HK-2 (cell line): ENCODE data around the gene DHCR7.
"Not testable (repeated sequence)": the region's sequence is repeated elsewhere in the genome, so short reads cannot be mapped to it uniquely, and the experiment has no call there.

Experiments used
- DNase-seq: peaks from one replicate; pipeline ENCODE4 v3.0.0-alpha.2; 2018; ENCODE audit not compliant: unreplicated experiment

Gene DHCR7

DNA sequence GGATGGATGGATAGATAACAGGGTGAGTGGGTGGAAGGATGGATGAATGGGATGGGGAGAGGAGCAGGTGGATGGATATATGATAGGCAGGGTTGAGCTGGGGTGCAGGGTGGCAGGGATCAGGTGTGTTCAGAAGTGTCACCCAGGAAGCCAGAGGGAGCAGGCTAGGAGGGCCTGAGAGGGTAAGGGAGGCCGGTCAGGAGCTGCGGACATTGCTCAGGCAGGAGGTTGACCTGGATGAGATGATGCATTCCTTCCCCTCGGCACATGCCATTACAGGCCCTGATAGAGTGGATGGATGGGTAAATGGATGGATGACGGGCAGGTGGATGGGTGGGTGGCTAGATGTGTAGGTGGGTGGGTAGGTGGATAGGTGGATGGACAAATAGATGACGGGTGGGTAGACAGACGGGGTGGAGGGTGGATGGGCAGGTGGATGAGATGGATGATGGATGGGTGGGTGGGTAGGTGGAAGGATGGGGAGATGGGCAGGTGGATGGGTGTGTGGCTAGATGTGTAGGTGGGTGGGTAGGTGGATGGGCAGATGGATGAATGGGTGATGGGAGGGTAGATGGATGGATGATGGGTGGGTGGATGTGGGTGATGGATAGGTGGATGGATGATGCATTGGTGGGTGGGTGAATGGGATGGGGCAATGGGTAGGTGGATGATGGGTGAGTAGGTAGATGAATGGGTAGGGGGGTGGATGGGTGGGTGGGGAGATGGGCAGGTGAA is 8.0 kb downstream of the DHCR7 start:
- no peak for DNase-seq

DNA sequence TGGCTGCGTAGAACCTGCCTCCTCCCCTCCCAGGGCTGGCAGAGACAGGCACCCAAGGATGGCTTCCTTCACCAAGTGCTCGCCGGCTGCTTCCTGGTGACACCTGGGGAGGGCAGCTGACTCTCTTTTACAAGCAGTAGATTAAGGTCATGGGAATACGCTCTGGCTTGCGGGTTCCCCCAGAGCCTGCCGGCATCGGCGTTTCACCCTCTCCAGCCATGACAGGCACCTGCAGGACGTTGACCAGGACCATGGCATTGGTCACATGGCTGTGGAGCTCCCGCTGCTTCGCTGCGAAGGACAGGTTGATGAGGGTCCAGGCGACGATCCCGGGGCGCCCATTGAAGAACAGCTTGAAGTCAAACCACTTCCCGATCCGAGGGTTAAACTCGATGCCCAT is 9.5 kb downstream of the DHCR7 start:
- DNase-seq = no peak

DNA sequence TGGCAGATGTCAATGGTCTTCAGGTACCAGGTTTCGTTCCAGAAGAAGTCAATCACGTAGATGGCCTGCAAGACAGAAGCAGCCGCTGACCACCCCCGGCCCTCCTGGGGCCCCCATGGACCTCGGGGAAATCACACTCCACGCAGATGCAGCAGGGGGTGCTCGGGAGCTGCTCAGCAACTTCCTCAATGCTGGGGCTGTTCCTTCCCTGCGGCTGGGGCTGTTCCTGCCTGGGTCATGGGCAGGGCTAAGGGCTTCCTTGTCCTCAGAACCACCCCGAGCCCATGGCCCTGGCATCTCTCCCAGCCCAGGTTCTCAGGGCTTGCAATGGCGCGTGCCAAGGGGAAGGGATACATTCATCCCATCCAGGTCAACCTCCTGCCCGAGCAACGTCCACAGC is 10.3 kb downstream of the DHCR7 start:
- no peak for DNase-seq

DNA sequence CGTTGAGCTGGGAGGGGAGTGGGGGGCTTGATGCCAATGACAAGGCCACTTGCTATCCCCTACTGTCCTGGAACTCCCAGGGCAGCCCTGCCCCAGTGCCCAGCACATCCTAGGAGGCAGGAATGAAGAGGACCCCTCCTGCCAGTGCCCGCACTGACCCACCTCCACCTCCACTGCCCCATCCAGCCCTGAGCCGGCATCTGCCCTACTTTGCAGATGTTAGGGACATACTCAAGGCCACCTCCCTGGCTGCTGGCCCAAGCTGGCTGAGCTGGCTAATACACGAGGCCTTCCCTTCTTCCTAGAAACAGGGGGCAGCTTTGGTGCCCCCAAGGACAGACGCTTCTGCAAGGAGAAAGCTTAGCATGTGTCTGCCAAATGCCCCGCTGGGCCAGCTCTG is 10.8 kb downstream of the DHCR7 start:
- DNase-seq = no peak

DNA sequence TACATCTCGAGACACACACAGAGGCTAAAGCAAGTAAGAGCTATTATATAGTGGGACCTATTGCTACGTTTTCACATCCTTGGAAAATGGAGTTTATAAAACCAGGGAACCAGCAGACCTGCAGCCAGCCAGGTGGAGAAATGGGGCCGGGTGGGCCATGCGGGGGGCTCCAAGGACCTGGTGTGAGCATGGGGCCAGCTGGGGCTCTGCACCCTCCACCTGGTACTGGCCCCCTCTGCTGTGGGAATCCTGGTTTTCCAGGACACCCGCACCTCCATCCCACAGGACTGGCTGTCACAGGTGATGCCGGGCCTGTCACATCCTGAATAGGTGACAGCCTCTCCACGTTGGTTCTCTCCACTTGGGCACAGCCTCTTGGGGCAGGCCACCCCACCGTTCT is 11.3 kb downstream of the DHCR7 start:
- no peak for DNase-seq

DNA sequence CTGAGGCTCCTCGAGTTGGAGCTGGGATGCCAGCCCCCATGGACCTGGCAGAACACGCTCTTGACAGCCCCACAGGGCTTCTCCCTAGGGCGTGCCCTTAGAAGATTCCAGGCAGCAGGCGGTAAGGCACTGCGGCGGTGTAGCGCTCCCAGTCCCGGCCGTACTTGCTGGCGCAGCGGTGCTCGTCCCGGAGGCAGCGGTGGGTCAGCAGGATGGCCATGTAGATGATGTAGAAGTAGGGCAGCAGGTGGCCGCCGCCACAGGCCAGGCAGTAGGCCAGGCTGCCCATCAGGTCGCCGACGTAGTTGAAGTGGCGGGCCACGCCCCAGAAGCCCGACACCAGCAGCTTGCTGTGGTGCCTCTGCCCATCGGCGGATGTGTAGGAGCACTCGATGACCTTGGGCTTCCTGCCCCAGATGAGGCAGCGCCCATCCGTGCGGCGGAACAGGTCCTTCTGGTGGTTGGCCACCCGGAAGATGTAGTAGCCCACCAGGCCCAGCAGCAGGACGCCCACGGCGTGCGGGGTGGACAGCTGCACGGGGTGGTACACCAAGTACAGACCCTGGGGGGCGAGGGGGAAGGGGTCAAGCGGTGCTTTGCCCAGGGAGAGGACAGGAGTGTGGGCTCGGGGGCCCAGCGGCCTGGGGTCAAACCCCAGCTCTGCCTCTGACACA is 12.8 kb downstream of the DHCR7 start:
- DNase-seq = no peak

DNA sequence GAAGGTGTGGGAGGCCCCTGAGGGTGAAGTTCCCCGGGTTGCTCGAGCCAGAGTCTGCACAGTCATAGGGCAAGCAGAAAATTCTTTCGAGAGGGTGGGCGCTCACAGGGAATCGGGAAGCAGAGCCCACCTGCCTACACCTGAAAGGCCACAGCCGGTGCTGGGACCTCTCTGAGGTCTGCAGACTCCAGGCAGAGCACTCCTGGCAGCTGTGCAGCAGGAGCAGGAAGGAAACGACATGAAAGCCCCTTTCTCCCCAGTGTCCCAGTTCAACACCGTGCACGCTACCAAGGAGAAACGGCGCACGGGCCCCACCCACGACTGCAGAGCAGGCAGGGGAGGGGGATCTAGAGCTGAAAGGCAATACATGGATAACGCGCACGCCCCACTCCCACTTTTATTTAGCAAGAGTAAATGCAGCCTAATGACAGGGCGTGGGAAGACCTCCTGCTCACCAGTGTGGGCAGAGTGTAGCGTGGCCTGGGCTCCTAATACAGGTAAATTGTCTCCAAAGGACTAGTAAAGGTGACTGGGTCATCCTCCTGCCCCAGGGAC is 13.5 kb downstream of the DHCR7 start:
- DNase-seq = no peak

DNA sequence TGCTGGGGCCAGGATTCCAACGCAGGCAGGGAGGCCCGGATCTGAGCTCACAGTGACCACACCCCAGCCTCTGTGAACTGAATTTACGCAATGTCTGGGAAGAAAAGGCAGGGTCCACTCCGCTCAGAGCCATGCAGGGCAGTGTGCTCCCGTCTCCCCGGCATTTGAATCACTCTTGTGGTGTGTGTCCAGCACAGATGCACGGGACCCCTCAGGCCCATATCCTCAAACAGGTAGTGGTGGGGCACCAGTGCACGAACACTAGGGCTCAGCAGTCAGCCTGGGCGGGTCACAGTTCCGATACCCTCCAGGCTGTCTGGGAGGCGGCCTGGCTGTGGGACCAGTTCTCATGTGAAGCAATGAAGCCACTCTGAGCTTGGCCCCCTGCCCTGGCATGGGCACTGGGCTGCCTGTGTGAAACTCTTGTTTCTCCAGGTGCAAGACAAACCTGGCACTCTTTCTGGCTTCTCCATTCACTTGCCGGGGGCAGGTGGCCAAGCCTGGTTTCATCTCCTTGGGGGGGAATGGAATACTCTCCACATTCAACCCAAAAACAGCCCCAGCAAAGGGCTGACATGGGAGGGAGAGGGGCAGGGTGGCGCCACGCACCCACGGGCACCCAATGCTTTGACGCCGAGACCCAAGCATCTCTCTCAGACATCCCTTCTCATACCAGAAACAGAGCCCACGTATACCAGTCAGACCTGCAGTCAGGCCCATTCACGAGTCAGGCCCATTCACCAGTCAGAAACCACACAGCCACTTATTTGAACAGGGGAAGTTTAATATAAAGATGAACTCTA is 14.3 kb downstream of the DHCR7 start:
- no peak for DNase-seq

DNA sequence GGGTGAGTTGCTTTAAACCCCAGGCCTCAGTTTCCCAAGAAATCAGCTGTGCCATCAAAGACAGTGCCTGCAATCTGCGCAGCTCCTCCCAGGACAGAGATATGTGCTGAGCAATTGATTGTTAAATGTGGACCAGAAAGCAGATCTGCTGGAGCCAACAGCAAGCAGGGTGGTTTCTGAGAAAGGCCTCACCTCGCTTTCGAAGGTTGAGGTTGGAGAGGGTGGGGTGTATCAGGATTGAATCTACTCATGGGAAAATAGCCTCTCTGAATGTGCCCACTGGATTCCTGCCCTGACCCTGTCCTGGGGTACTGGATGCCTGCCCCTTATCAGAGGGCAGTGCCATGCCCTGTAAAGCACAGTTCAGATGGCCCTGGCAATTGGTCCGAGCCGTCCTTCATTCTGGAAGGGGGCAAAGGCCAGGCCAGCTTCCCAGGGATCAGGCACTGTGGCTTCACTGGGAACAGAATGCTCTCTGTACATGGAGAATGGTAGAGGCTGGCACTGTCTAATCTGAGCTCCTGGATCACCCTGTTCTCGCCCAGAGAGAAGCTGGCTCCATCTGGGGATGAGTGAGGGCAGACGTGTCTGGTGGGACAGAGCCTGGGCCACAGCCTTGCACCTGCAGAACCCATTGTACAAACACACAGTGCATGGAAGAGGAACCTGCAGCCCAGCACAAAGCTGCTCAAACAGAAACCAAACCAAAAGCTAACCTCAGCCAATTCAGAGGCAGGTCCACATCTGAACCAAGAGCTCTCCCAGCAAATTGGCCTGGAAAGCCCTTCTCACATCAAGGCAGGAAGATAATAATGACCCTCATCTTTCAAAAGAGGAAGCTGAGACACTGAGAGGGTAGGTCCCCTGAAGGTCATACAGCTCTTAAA is 15.2 kb downstream of the DHCR7 start:
- no peak for DNase-seq

DNA sequence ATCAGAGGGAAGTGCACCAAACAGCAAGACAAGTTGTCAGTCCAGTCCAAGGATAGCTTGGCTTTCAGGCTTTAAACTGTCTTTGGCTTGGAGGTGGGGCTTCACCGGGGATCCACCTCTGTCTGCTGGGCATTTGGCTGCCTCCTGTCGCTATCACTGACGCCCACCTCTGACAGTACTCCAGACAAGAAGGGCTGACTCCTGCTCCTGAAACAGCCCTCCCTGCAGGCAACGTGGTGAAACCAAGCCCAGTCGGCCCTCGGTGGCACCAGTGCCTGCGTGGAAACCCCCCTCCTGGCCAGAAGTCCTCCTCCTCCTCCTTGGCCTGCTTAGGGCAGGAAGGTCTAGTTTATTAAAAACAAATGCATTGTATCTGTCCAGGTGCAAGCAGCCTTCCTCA is 16.9 kb downstream of the DHCR7 start:
- no peak for DNase-seq

DNA sequence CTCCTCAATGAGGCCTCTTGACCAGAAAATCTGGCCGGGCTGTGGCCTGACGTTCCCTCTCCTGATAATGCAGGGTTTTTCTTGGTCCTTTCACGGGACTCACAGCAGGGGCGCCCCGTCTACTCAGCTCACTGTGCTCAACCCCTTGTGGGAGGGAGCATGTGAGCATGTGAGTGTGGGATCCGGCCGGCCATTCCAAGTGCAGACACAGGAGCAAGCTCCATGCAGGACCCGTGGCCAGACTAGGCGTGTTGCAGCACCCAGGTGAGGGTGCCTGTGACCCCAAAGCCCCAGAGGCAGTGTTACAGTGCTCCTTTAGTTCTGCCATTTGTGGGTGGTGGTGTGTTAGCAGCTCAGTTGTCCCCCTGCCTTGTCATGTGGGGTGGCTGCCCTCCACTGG is 18.0 kb downstream of the DHCR7 start:
- no peak for DNase-seq

DNA sequence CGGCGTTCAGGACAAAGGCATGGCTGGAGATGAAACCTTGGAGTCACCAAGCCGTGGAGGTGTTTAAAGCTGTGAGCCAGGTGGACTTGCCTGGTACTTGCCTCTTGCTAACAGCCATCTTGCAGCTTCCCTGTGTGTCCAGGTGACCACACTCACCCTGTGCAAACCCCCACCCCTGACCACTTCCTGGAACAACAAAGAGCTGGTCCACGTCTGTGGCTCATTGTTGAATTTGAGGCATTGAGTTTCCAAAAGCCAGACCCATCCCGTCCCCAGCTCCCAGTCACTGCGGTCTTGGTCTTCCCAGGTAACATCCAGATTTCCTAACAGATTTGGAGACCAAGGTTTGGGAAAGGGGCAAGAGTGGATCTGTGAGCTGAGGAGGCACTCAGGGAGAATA is 18.5 kb downstream of the DHCR7 start:
- DNase-seq = no peak

DNA sequence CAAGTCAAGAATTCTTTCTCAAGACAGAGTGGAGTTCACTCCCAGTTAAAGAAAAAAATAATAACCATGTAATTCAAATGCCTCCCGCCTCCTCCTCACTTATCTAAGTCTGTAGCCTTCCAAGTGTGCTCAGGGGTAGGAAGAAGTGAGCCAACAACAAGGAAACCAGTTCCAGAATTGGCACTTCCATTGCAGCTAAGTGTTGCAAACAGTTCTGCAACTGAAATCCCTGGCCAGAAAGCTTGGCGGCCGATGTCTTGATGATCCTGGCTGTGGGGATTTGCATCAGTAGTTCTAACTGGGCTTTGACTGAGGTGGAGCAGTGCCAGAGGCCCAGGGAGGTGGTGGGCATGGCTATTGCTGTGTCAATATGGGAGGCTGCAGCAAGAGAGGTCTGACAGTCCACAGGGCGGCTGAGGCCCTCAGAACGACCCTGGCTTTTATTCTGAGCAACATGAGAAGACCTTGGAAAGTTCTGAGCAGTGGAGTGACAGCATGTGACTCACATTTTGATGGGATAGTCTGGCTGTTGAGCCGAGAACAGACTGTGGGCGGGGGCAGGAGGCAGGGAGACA is 19.2 kb downstream of the DHCR7 start:
- no peak for DNase-seq

DNA sequence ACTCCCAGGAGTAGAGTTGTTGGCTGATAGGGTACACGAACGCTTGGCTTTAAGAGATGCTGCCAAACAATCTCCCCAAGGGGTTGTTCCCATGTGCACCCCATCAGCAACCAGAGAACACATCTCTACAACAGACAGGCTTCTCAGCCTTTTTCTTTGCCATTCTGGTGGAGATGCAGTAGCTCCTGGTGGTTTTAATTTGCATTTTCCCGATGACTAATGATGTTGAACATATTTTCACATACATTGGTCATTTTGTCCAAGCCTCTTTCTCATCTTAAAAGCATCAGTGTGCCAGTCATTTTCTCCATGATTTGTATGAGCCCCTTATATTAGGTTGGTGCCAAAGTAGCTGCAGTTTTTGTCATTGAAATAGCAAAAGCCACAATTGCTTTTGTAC is 21.8 kb downstream of the DHCR7 start:
- no peak for DNase-seq

DNA sequence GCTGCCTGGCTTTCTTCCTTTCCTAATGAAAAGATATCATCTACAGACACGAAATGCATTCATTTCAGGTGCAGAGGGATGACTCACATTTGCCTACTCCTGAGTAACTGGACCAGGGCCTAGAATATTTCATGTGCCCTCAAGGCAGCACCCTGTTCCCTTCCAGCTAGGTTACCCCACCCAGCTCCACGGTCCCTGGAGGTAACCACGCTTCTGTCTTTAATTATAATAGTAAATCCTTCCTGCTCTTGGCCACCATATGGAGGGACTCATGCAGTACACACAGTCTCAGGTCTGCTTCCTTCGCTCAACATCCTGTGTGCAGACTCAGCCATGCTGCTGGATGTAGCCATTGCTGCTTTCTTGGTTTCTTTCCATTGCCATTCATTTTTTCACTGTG is 22.3 kb downstream of the DHCR7 start:
- DNase-seq = no peak

DNA sequence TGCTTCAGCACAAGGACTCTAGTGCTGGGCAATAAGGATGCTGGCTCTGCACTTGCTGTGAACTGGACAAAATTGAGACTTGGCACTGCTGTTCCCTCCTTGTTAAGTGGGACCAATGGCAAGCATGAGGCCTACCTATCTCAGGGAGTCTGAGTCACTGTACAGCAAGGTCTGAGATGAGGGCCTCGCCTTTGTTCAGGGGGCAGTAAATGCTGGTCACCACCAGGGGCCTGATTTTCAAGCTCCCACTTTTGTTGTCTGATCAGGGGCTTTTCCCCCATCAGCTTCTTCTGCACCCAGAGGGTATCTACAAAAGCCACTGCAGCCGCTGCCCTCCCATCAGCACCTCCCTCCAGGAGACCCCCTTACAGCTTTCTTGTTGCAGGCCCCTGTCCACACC is 22.8 kb downstream of the DHCR7 start:
- DNase-seq = no peak

DNA sequence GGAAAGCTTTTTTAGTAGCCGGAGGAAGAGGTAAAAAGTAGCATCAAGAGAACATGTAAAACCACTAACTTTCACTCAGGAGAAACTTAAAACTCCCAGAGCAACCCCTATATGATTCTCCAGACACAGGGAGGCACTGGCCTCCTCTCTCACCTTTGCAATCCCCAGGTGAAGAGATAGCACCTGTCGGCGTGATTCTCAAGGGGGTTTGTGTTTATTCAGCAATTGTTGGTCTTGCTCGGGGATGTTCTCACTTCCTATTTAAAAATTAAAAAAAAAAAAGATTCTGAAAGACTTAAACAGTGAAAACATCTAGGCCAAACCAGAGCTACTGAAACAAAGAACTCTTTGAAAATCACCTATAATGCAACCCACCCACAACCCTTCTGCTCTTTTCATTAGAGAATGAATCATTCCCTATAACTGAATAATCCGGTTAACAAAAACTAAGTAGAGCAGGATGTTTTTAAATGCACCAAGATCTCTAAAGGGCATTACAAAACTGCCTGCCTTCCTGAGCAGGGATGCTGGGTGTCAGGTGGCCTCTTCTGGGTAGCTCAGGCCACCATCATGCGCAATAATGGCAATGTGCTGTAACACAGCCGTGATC is 24.9 kb downstream of the DHCR7 start:
- no peak for DNase-seq

DNA sequence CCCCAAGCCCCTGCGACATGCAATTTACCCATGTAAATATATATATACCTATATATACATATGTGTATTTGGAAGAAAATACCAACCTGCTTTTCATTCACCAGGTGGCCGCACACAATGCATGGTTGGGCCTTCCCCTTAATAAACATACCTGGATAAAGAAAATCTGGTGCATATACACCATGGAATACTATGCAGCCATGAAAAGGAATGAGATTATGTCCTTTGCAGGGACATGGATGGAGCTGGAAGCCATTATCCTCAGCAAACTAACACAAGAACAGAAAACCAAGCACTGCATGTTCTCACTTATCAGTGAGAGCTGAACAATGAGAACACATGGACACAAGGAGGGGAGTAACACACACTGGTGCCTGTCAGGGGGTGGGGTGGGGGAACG is 25.9 kb downstream of the DHCR7 start:
- not testable (repeated sequence) for DNase-seq

DNA sequence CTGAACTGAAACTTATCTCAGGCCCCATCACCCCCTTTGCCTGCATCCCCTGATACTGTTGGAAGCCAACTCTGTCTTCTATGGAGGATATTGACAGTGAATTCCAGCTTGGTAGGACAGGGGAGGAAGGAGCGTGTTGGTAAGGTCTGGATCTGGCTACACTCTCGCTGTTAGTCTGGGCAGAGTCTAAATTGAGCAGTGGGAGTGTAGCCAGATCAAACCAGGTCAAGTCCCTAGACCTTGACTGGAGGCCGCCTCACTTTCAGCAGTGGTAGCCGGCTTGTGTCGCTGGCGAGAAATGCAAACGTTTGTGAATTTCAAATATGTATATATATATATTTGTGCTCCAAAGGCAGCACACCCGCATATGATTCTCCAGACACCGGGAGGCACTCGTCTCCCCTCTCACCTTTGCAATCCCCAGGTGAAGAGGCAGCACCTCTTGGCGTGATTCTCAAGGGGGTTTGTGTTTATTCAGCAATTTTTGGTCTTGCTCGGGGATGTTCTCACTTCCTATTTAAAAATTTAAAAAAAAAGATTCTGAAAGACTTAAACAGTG is 26.7 kb downstream of the DHCR7 start:
- DNase-seq = no peak

DNA sequence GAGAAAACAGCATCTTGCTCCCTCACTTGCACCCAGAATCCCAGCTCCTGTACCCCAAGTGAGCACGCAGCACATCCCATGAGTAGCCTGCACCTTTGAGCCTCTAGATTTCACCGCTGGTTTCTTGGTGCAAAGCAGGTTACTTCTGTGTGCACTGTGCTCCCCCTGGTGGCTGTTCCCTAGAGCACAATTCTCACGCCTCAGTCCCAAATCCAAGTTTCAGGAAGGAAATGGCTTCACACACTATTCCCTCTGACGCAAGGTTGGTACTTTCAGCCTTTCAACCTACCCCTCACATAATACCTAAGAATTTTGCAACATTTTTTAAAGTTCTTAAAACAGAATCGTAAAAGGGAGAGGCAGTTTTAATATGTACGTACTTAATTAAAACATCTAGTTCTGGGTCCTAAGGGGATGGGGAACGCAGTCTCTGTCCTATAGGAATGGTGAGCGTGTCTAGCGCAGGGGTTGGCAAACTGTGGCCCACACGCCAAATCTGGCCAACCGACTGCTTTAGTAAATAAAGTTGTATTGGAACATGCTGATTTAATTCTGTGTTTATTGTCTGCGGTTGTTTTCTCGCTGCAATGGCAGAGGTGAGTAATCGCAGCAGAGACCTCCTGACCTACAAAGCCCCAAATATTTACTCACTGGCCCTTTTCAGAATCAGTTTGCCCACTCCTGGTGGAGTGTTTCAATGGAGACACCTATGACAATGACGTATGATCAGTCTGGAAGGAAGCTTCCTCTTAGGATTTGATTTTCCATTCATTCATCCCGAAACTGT is 27.5 kb downstream of the DHCR7 start:
- DNase-seq = peak; percentile 28
